Measurements from ENCODE around the gene TMEM187.

GRCh38 chrX:153955228-153955732 is 17.3 kb upstream of the TMEM187 start:
- no peak for TF ChIP-seq CTCF (IDR thresholded peaks at IDR 0.05)
- no peak for TF ChIP-seq HDAC2 (IDR thresholded peaks at IDR 0.05)
- no peak for TF ChIP-seq POLR2A (IDR thresholded peaks at IDR 0.05; ENCODE audit: low read length)

Data from A549 (cell line).